Measurements from ENCODE around the gene PFKFB3.
"Not testable (repeated sequence)": the region's sequence is repeated elsewhere in the genome, so short reads cannot be mapped to it uniquely, and the experiment has no call there.

Gene PFKFB3

GRCh38 chr10:6247041-6247712 lies 44.4 kb downstream of the PFKFB3 start:
- H3K4me3 ChIP-seq (ENCODE audit: low read length) = no peak overlapping the region
- DNase-seq (ENCODE audit: low read depth) = no peak
- TF ChIP-seq CTCF (conservative IDR thresholded peaks at IDR 0.05; ENCODE audit: low read length) = no peak

GRCh38 chr10:6248908-6249307 lies 46.2 kb downstream of the PFKFB3 start:
- not testable (repeated sequence) for H3K4me3 ChIP-seq (ENCODE audit: low read length); DNase-seq (ENCODE audit: low read depth)

- no peak overlapping the region for H3K4me3 ChIP-seq (ENCODE audit: low read length)
- TF ChIP-seq CTCF (conservative IDR thresholded peaks at IDR 0.05; ENCODE audit: low read length) = no peak
- DNase-seq (ENCODE audit: low read depth) = no peak
Observed at GRCh38 chr10:6249698-6250097, 47.0 kb downstream of the PFKFB3 start.

- no peak for TF ChIP-seq CTCF (conservative IDR thresholded peaks at IDR 0.05; ENCODE audit: low read length)
- DNase-seq (ENCODE audit: low read depth) = no peak
- no peak overlapping the region for H3K4me3 ChIP-seq (ENCODE audit: low read length)
Observed at GRCh38 chr10:6250745-6251144, 48.0 kb downstream of the PFKFB3 start.

- no peak for TF ChIP-seq CTCF (conservative IDR thresholded peaks at IDR 0.05; ENCODE audit: low read length)
- no peak for DNase-seq (ENCODE audit: low read depth)
- no peak overlapping the region for H3K4me3 ChIP-seq (ENCODE audit: low read length)
Observed at GRCh38 chr10:6254201-6254600, 51.5 kb downstream of the PFKFB3 start.

GRCh38 chr10:6255548-6256061 lies 52.9 kb downstream of the PFKFB3 start:
- H3K4me3 ChIP-seq (ENCODE audit: low read length) = no peak overlapping the region
- TF ChIP-seq CTCF (conservative IDR thresholded peaks at IDR 0.05; ENCODE audit: low read length) = no peak
- no peak for DNase-seq (ENCODE audit: low read depth)

GRCh38 chr10:6256439-6256838 lies 53.7 kb downstream of the PFKFB3 start:
- H3K4me3 ChIP-seq (ENCODE audit: low read length) = no peak overlapping the region
- DNase-seq (ENCODE audit: low read depth) = no peak
- no peak for TF ChIP-seq CTCF (conservative IDR thresholded peaks at IDR 0.05; ENCODE audit: low read length)
